Measurements from ENCODE around the gene SMO. TPM values are rescaled to one million over a fixed set of nuclear protein-coding genes. Genes with fewer than 3 reads are reported as not detected.

SMO gene
- total and polyA plus RNA-seq, 9 of the 15 experiments (the other 6 are each of a cell fraction or from before 2014, with no cell fraction given) = 0.05 to 0.13 (median 0.10) TPM; not detected in 5

GRCh38 chr7:129213828-129214227 is 25.4 kb downstream of the SMO start:
- H3K9me3 ChIP-seq (replicated peaks; ENCODE audit: control insufficient read depth, insufficient read depth, low read depth, low read length) = no peaks in the 10 kb centered on the region
- DNase-seq (ENCODE audit: extremely low read depth in 1 of 4, low spot score in 3 of 4) = peak; percentile 42 to 77 (median 54)
- H3K27me3 ChIP-seq (ENCODE audit: control insufficient read depth in 2 of 2, insufficient read depth in 2 of 2, low read length in 2 of 2) = peaks cover 35 to 60% of the 10 kb centered on the region in 2 experiments
- ChIA-PET CTCF (ENCODE audit: low intra/inter-chr PET ratio) (interaction anchor here (0.6 to 1.2 kb wide), 7 partner anchors 25 to 786 kb away, joined by 3 read pairs; partner anchors contain the start of gene SMO), POLR2A (interaction anchor here (0.8 to 1.8 kb wide), 6 partner anchors 8 to 381 kb away, joined by 3 to 5 read pairs (median 3); partner anchors contain the start of genes AHCYL2 and TNPO3)
- peaks cover 5 to 7% of the 10 kb centered on the region in 2 experiments; a peak in 3 of 5 replicates for H3K4me1 ChIP-seq (replicated peaks in 1 of 2; ENCODE audit: control insufficient read depth in 2 of 2, insufficient read depth in 2 of 2, low read length in 2 of 2)
- no peak overlapping the region for H3K9ac ChIP-seq (ENCODE audit: insufficient read depth in 1 of 2, low read depth in 2 of 2, low read length in 2 of 2)
- H3K4me3 ChIP-seq = no peak overlapping the region
- peak; percentile 75 for ATAC-seq
- H2AFZ ChIP-seq (ENCODE audit: low read depth, low read length) = peak overlapping the region; percentile 57
- H3K79me2 ChIP-seq (ENCODE audit: control insufficient read depth, insufficient read depth, low read length) = no peaks in the 10 kb centered on the region
- in situ Hi-C loops (cut with MboI) = no loop called here
- WGBS (ENCODE audit: insufficient coverage, low coverage, missing lambda C conversion rate) = 13% methylated on average over 15 of the region's 15 CpGs
- H3K36me3 ChIP-seq (ENCODE audit: control insufficient read depth, insufficient read depth, low read length) = no peaks in the 10 kb centered on the region
- intact Hi-C loops (cut with micrococcal nuclease) = loop anchor here (5.0 kb wide), 2 partner anchors 122 to 292 kb away; no protein-coding TSS in a partner anchor
- no peaks in the 10 kb centered on the region for H3K9me1 ChIP-seq (ENCODE audit: control insufficient read depth, insufficient read depth, low read length)
- no peak overlapping the region for H3K27ac ChIP-seq (ENCODE audit: extremely low read depth, low read depth, low read length)
- peak; percentile 92 for FAIRE-seq
- H3K4me2 ChIP-seq (ENCODE audit: insufficient read depth, low read length) = peak overlapping the region; percentile 62
- no TSS peak for BruUV-seq (replicated peaks)
- peaks cover 6% of the 10 kb centered on the region; the same call in 1 of the 2 replicates for H4K20me1 ChIP-seq (replicated peaks; ENCODE audit: control insufficient read depth, insufficient read depth, low read length)
- TF ChIP-seq GATAD2B (IDR thresholded peaks at IDR 0.05; ENCODE audit: borderline replicate concordance) = no peak
- no peak for TF ChIP-seq TAF7 (tag; IDR thresholded peaks at IDR 0.05)
- TF ChIP-seq ZEB2 (IDR thresholded peaks at IDR 0.05) = no peak
- no peak for TF ChIP-seq RUNX1 (IDR thresholded peaks at IDR 0.05; ENCODE audit: low read depth)
- TF ChIP-seq TAF15 (IDR thresholded peaks at IDR 0.05; ENCODE audit: low read depth, low read length) = no peak
- TF ChIP-seq BRF1 (IDR thresholded peaks at IDR 0.05; ENCODE audit: borderline replicate concordance, extremely low read depth, insufficient read length) = no peak
- TF ChIP-seq PTRF (tag; IDR thresholded peaks at IDR 0.05) = no peak
- TF ChIP-seq CHD7 (IDR thresholded peaks at IDR 0.05; ENCODE audit: low read depth, low read length) = no peak
- no peak for TF ChIP-seq HINFP (tag; conservative IDR thresholded peaks at IDR 0.05; ENCODE audit: low read depth)
- peak; percentile 62 to 83 for TF ChIP-seq RAD21 (CRISPR knock-in tag; conservative IDR thresholded peaks at IDR 0.05 in 1 of 2, IDR thresholded peaks at IDR 0.05 in 1 of 2)

All from K562 (cell line).